K562 (cell line): ENCODE results near the gene CFL1. TPM values are rescaled to one million over a fixed set of nuclear protein-coding genes. Genes with fewer than 3 reads are reported as not detected.

ENCODE experiments used
- ARID4B ChIP-seq: sonication (generic); formaldehyde crosslinking; IDR thresholded peaks from 2 replicates; pipeline ENCODE4 v1.8.0; 2022; ENCODE audit warnings: mild to moderate bottlenecking, missing genetic modification reagents
- CEBPG ChIP-seq, 3 experiments: fragments of 200-800 bp in 1 of 3; sonication (Bioruptor generic) in 1 of 3; sonication (generic) in 1 of 3; formaldehyde crosslinking in 1 of 3; IDR thresholded peaks in 2 of 3; conservative IDR thresholded peaks in 1 of 3; 2 replicates each; pipeline versions ENCODE4 v1.6.1 to v1.8.0; 2016 to 2022; ENCODE audit warnings: missing compliant biosample characterization in 2 of 3, missing genetic modification characterization in 2 of 3, mild to moderate bottlenecking in 1 of 3, missing genetic modification reagents in 1 of 3
- polyA plus RNA-seq, 8 experiments: library from polyadenylated mRNA; depleted of rRNA in 4 of 8; stranded (reverse) in 5 of 8; unstranded in 3 of 8; fragments of >200 nt; fragmentation: Nextera tagmentation in 2 of 8; fragmentation: Illumina TruSeq in 1 of 8; extraction: Ambion mirVana in 2 of 8; extraction: Trizol in 1 of 8; gene quantifications; 2 replicates each; pipeline versions ENCODE4 v1.2.1 to v1.2.3, GENCODE V29; 2011 to 2014; ENCODE audit warnings: inconsistent platforms in 1 of 8, missing spikeins in 1 of 8
- total RNA-seq, 7 experiments: library from RNA; depleted of rRNA in 6 of 7; stranded (reverse); fragments of >200 nt in 6 of 7; fragmentation: Illumina TruSeq in 2 of 7; extraction: Trizol in 2 of 7; gene quantifications; 2 replicates each; pipeline versions ENCODE4 v1.2.1 to v1.2.3, GENCODE V29; 2011 to 2021; ENCODE audit warnings: low replicate concordance in 1 of 7

Gene CFL1
- total and polyA plus RNA-seq, 9 of the 15 experiments (the other 6 are each of a cell fraction or from before 2014, with no cell fraction given), result 105 to 1,101 (median 859) TPM

DNA sequence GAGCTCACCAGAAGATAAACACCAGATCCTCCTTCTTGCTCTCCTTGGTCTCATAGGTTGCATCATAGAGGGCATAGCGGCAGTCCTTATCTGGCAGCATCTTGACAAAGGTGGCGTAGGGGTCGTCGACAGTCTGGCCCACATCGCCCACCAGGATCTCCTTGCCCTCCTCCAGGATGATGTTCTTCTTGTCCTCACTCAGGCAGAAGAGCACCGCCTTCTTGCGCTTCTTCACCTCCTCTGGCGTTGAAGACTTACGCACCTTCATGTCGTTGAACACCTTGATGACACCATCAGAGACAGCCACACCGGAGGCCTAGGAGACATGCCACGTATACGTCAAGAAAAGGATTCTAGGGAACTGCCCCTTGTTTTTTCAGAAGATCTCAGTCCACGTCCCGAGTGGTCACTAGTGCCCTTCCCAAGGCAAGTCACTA is 2.0 kb downstream of the CFL1 start (continued):
- TF ChIP-seq ARID4B (CRISPR knock-in tag) (0 out of 2 replicates have a peak, but pooled peaks have one; percentile 10), CEBPG (CRISPR knock-in tag; IDR thresholded peaks at IDR 0.05) (peak; percentile 35; the same call in 1 of the 2 replicates), CEBPG (tag; conservative IDR thresholded peaks at IDR 0.05 in 1 of 2, IDR thresholded peaks at IDR 0.05 in 1 of 2) (no peak)
